ENCODE results near the gene LRCH4. TPM values are rescaled to one million over a fixed set of nuclear protein-coding genes. Genes with fewer than 3 reads are reported as not detected.

The LRCH4 gene
- 29.0 and 34.6 TPM in 2 replicates for total RNA-seq (2022)
- percentile 55 among the genes with signal in this experiment for Bru-seq, nascent RNA
- BruChase-seq, experiment 1, labeled RNA remaining after a 6-hour chase, result percentile 62 among the genes with signal in this experiment
- BruChase-seq, experiment 2, labeled RNA remaining after a 2-hour chase, result percentile 59 among the genes with signal in this experiment
- long read RNA-seq, transcript LRCH4-201 (18 exons, 2,552 nt), result major isoform, 10 of 26 reads
- long read RNA-seq, partial matches to known transcripts, result 3 of 26 reads
- long read RNA-seq, other reads (novel, unspliced or antisense), result 12 of 26 reads

GRCh38 chr7:100585511-100586265 lies at the start of gene LRCH4:
LRCH4 (minus strand) TSS chr7:100586129; CDS start chr7:100586100, 29 bp downstream.
- intact Hi-C loops (cut with micrococcal nuclease; ENCODE audit: unreplicated experiment), result no loop called here
- H3K4me1 Mint-ChIP-seq (ENCODE audit: low read depth, unreplicated experiment), result peaks cover 14% of the 10 kb centered on the region
- peaks cover 11% of the 10 kb centered on the region for H3K27me3 Mint-ChIP-seq (ENCODE audit: unreplicated experiment)
- peak; percentile 68 for DNase-seq
- H3K27ac Mint-ChIP-seq (ENCODE audit: unreplicated experiment), result peak within 1 kb of the TSS; percentile 96
- no peak for TF ChIP-seq CTCF (IDR thresholded peaks at IDR 0.05; ENCODE audit: unreplicated experiment)
- no TSS peak for BruUV-seq (replicated peaks)
- H3K9me3 Mint-ChIP-seq (ENCODE audit: low read depth, unreplicated experiment), result no peaks in the 10 kb centered on the region
- H3K36me3 Mint-ChIP-seq (ENCODE audit: insufficient read depth, unreplicated experiment), result peaks cover 25% of the 10 kb centered on the region
- peak within 1 kb of the TSS; percentile 91 for H3K4me3 Mint-ChIP-seq (ENCODE audit: low read depth, unreplicated experiment)
- CTCF ChIA-PET, result interaction anchor here (0.6 to 1.2 kb wide), 6 partner anchors 11 to 87 kb away, joined by 3 to 4 read pairs (median 4); partner anchors contain the start of gene GNB2

GRCh38 chr7:100632951-100633717 lies 47.2 kb upstream of the LRCH4 start:
- peak; percentile 17 for TF ChIP-seq CTCF (IDR thresholded peaks at IDR 0.05; ENCODE audit: unreplicated experiment)
- Mint-ChIP-seq H3K4me1 (ENCODE audit: low read depth, unreplicated experiment) (no peaks in the 10 kb centered on the region), H3K27ac (ENCODE audit: unreplicated experiment) (no peak overlapping the region), H3K9me3 (ENCODE audit: low read depth, unreplicated experiment) (no peaks in the 10 kb centered on the region), H3K27me3 (ENCODE audit: unreplicated experiment) (no peaks in the 10 kb centered on the region), H3K4me3 (ENCODE audit: low read depth, unreplicated experiment) (peak overlapping the region; percentile 63), H3K36me3 (ENCODE audit: insufficient read depth, unreplicated experiment) (peaks cover 16% of the 10 kb centered on the region)
- DNase-seq, result peak; percentile 60
- intact Hi-C loops (cut with micrococcal nuclease; ENCODE audit: unreplicated experiment), result no loop called here
- no TSS peak for BruUV-seq (replicated peaks)
- CTCF ChIA-PET, result interaction anchor here (0.5 to 1.3 kb wide), 6 partner anchors 14 to 74 kb away, joined by 3 to 7 read pairs (median 4); partner anchors contain the start of genes FBXO24, LRCH4, MOSPD3 and POP7

- DNase-seq, result no peak
- H3K27me3 Mint-ChIP-seq (ENCODE audit: unreplicated experiment), result no peaks in the 10 kb centered on the region
- H3K9me3 Mint-ChIP-seq (ENCODE audit: low read depth, unreplicated experiment), result no peaks in the 10 kb centered on the region
- H3K27ac Mint-ChIP-seq (ENCODE audit: unreplicated experiment), result no peak overlapping the region
- BruUV-seq (replicated peaks), result no TSS peak
- intact Hi-C loops (cut with micrococcal nuclease; ENCODE audit: unreplicated experiment), result no loop called here
- H3K4me3 Mint-ChIP-seq (ENCODE audit: low read depth, unreplicated experiment), result no peak overlapping the region
- no peaks in the 10 kb centered on the region for H3K4me1 Mint-ChIP-seq (ENCODE audit: low read depth, unreplicated experiment)
- H3K36me3 Mint-ChIP-seq (ENCODE audit: insufficient read depth, unreplicated experiment), result peaks cover 16% of the 10 kb centered on the region
- TF ChIP-seq CTCF (IDR thresholded peaks at IDR 0.05; ENCODE audit: unreplicated experiment), result no peak
- CTCF ChIA-PET, result interaction anchor here (1.0 kb wide), 1 partner anchor 18 kb away, joined by 4 read pairs; the partner anchor contains the start of gene MOSPD3
Measured at GRCh38 chr7:100630066-100630465, 44.1 kb upstream of the LRCH4 start.

GRCh38 chr7:100629117-100629716 lies 43.3 kb upstream of the LRCH4 start:
- TF ChIP-seq CTCF (IDR thresholded peaks at IDR 0.05; ENCODE audit: unreplicated experiment), result no peak
- Mint-ChIP-seq H3K4me1 (ENCODE audit: low read depth, unreplicated experiment) (no peaks in the 10 kb centered on the region), H3K27me3 (ENCODE audit: unreplicated experiment) (no peaks in the 10 kb centered on the region), H3K27ac (ENCODE audit: unreplicated experiment) (no peak overlapping the region), H3K4me3 (ENCODE audit: low read depth, unreplicated experiment) (no peak overlapping the region), H3K9me3 (ENCODE audit: low read depth, unreplicated experiment) (no peaks in the 10 kb centered on the region), H3K36me3 (ENCODE audit: insufficient read depth, unreplicated experiment) (peaks cover 15% of the 10 kb centered on the region)
- BruUV-seq (replicated peaks), result no TSS peak
- CTCF ChIA-PET, result interaction anchor here (1.0 kb wide), 1 partner anchor 17 kb away, joined by 4 read pairs; the partner anchor contains the start of gene MOSPD3
- peak; percentile 38 for DNase-seq
- intact Hi-C loops (cut with micrococcal nuclease; ENCODE audit: unreplicated experiment), result no loop called here
